Measurements from ENCODE around the gene FOXA3. TPM values are rescaled to one million over a fixed set of nuclear protein-coding genes. Genes with fewer than 3 reads are reported as not detected.

Gene FOXA3
- polyA plus RNA-seq, 2 of the 4 experiments (the other 2 are of a cell fraction) = 1.6 to 5.3 TPM

- TF ChIP-seq CTCF (IDR thresholded peaks at IDR 0.05) (no peak), ZC3H11A (IDR thresholded peaks at IDR 0.05) (no peak), REST (IDR thresholded peaks at IDR 0.05) (no peak), FOXS1 (CRISPR knock-in tag; IDR thresholded peaks at IDR 0.05) (no peak), ZNF302 (CRISPR knock-in tag; IDR thresholded peaks at IDR 0.05) (no peak), KDM5A (IDR thresholded peaks at IDR 0.05) (no peak), CHD2 (IDR thresholded peaks at IDR 0.05; ENCODE audit: low read length, partially characterized antibody) (no peak), NFE2L2 (conservative IDR thresholded peaks at IDR 0.05; ENCODE audit: low read length) (no peak), HOXB13 (CRISPR knock-in tag; IDR thresholded peaks at IDR 0.05; ENCODE audit: low read depth) (no peak), EP300 (IDR thresholded peaks at IDR 0.05) (no peak), BHLHE40 (IDR thresholded peaks at IDR 0.05; ENCODE audit: low read depth, low read length) (no peak), CEBPB (IDR thresholded peaks at IDR 0.05) (no peak), RFX5 (IDR thresholded peaks at IDR 0.05) (no peak), CBX2 (IDR thresholded peaks at IDR 0.05; ENCODE audit: borderline replicate concordance, low read depth) (no peak), CHD4 (IDR thresholded peaks at IDR 0.05; ENCODE audit: borderline replicate concordance) (no peak), EHMT2 (IDR thresholded peaks at IDR 0.05; ENCODE audit: low read depth) (no peak), GATA3 (IDR thresholded peaks at IDR 0.05; ENCODE audit: borderline replicate concordance) (no peak)
- TF ChIP-seq, protein P1, sequence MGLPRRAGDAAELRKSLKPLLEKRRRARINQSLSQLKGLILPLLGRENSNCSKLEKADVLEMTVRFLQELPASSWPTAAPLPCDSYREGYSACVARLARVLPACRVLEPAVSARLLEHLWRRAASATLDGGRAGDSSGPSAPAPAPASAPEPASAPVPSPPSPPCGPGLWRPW (IDR thresholded peaks at IDR 0.05) = no peak
- DNase-seq (ENCODE audit: low read depth in 1 of 2, low spot score in 1 of 2) = no peak
- peak overlapping the region; percentile 89 for H3K4me2 ChIP-seq
- FAIRE-seq = no peak
- H3K9me3 ChIP-seq = no peaks in the 10 kb centered on the region
- peaks cover 25% of the 10 kb centered on the region for H3K4me1 ChIP-seq
- POLR2A ChIA-PET = interaction anchor here (0.5 to 2.7 kb wide), 5 partner anchors 16 to 435 kb away, joined by 3 to 30 read pairs (median 5); partner anchors contain the start of gene IRF2BP1
- CTCF ChIA-PET = interaction anchor here (0.6 to 11.3 kb wide), 33 partner anchors 8 to 531 kb away, joined by 3 to 315 read pairs (median 6); partner anchors contain the start of genes IRF2BP1, MYPOP and SIX5
- ATAC-seq = no peak
- 83% methylated on average over 12 of the region's 12 CpGs for WGBS (ENCODE audit: missing lambda C conversion rate)
- peak overlapping the region; percentile 74 to 88 for H3K27ac ChIP-seq
- peak overlapping the region; percentile 71 for H3K4me3 ChIP-seq
These were observed 530 bp downstream of the FOXA3 start for GRCh38 chr19:45864629-45865082.

DNA sequence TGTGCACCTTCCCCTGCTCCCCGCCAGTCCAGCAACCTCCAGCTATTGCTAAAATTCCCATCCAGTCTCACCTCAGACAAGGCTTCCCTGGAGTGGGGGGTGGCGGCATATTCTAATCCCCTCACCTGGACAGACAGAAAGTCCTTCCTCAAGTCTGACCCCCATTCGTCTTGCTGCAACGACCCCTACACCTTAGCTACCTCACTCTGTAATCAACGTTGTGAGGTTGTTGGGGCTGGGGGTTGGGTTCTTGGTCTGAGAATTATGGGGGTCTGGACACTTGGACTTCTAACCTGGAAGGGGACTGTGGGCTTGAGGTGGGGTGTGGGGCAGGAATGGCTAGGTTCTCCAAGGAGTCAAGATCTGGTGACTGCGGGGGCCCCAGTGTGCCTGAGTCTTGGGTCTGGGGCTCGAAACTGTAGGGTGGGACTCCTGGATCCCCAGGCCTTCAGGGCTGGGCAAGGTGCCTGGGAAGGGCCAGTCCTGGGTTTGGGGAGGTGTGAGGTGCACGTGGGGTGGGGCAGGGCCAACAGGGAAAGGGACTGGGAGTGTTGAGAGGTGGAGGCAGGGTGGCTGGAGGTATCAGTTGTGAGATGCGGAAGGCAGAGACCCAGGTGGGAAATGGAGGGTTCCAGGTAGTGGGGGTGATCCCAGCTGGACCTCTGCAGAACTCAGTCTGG, 1.3 kb downstream of the FOXA3 start:
- Histone ChIP-seq H3K4me2 (peak overlapping the region; percentile 89; the same call in 1 of the 3 replicates), H3K27ac (0 out of 6 replicates have a peak overlapping the region, but pooled peaks of 1 of the 2 experiments have one; percentile 12), H3K9me3 (no peaks in the 10 kb centered on the region), H3K4me1 (peaks cover 25% of the 10 kb centered on the region), H3K4me3 (no peak overlapping the region)
- FAIRE-seq (no peak), DNase-seq (ENCODE audit: low read depth in 1 of 2, low spot score in 1 of 2) (no peak), ATAC-seq (no peak)
- CTCF ChIA-PET = interaction anchor here (0.6 to 11.3 kb wide), 21 partner anchors 7 to 400 kb away, joined by 3 to 315 read pairs (median 7); partner anchors contain the start of genes IRF2BP1, MYPOP and SIX5
- POLR2A ChIA-PET = interaction anchor here (1.3 to 1.7 kb wide), 2 partner anchors 16 to 17 kb away, joined by 3 to 10 read pairs; no protein-coding TSS in a partner anchor
- 77% methylated on average over 9 of the region's 9 CpGs for WGBS (ENCODE audit: missing lambda C conversion rate)
- TF ChIP-seq BHLHE40 (IDR thresholded peaks at IDR 0.05; ENCODE audit: low read depth, low read length) (no peak), EP300 (IDR thresholded peaks at IDR 0.05) (no peak), HOXB13 (CRISPR knock-in tag; IDR thresholded peaks at IDR 0.05; ENCODE audit: low read depth) (no peak), RNF2 (IDR thresholded peaks at IDR 0.05; ENCODE audit: borderline replicate concordance, low read depth) (no peak), TFCP2L1 (CRISPR knock-in tag; IDR thresholded peaks at IDR 0.05) (no peak), RARB (CRISPR knock-in tag; IDR thresholded peaks at IDR 0.05) (no peak), ZFP36 (IDR thresholded peaks at IDR 0.05; ENCODE audit: borderline replicate concordance, partially characterized antibody) (no peak), CEBPB (IDR thresholded peaks at IDR 0.05) (no peak), GATA3 (IDR thresholded peaks at IDR 0.05; ENCODE audit: borderline replicate concordance) (no peak), CBX8 (IDR thresholded peaks at IDR 0.05) (no peak), NR3C1 (IDR thresholded peaks at IDR 0.05) (no peak)
- TF ChIP-seq, protein P2, sequence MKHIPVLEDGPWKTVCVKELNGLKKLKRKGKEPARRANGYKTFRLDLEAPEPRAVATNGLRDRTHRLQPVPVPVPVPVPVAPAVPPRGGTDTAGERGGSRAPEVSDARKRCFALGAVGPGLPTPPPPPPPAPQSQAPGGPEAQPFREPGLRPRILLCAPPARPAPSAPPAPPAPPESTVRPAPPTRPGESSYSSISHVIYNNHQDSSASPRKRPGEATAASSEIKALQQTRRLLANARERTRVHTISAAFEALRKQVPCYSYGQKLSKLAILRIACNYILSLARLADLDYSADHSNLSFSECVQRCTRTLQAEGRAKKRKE (CRISPR knock-in tag; IDR thresholded peaks at IDR 0.05; ENCODE audit: low read depth) = no peak
- TF ChIP-seq, protein P3, sequence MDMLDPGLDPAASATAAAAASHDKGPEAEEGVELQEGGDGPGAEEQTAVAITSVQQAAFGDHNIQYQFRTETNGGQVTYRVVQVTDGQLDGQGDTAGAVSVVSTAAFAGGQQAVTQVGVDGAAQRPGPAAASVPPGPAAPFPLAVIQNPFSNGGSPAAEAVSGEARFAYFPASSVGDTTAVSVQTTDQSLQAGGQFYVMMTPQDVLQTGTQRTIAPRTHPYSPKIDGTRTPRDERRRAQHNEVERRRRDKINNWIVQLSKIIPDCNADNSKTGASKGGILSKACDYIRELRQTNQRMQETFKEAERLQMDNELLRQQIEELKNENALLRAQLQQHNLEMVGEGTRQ (IDR thresholded peaks at IDR 0.05) = no peak
- TF ChIP-seq, protein P4, sequence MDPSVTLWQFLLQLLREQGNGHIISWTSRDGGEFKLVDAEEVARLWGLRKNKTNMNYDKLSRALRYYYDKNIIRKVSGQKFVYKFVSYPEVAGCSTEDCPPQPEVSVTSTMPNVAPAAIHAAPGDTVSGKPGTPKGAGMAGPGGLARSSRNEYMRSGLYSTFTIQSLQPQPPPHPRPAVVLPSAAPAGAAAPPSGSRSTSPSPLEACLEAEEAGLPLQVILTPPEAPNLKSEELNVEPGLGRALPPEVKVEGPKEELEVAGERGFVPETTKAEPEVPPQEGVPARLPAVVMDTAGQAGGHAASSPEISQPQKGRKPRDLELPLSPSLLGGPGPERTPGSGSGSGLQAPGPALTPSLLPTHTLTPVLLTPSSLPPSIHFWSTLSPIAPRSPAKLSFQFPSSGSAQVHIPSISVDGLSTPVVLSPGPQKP (IDR thresholded peaks at IDR 0.05; ENCODE audit: low read depth, low read length) = no peak
